Measurements from ENCODE around the gene ZNF682. TPM values are rescaled to one million over a fixed set of nuclear protein-coding genes. Genes with fewer than 3 reads are reported as not detected.
"Not testable (repeated sequence)": the region's sequence is repeated elsewhere in the genome, so short reads cannot be mapped to it uniquely, and the experiment has no call there.

Gene ZNF682
- total RNA-seq, 1 donor from 2014 or later = 5.4 TPM

- peak; percentile 2 for DNase-seq
These were observed 41.5 kb downstream of the ZNF682 start for GRCh38 chr19:19997656-19998268.

GRCh38 chr19:19966862-19967261, 72.4 kb downstream of the ZNF682 start:
- no peak for DNase-seq

GRCh38 chr19:19966126-19966525, 73.2 kb downstream of the ZNF682 start:
- not testable (repeated sequence) for DNase-seq

GRCh38 chr19:19964416-19964815, 74.9 kb downstream of the ZNF682 start:
- no peak for DNase-seq

- peak; percentile 74 for DNase-seq
These were observed 80.0 kb downstream of the ZNF682 start for GRCh38 chr19:19959151-19959799.

GRCh38 chr19:19957766-19958165, 81.5 kb downstream of the ZNF682 start:
- DNase-seq = not testable (repeated sequence)

GRCh38 chr19:19956434-19957075, 82.8 kb downstream of the ZNF682 start:
- no peak for DNase-seq

- no peak for DNase-seq
These were observed 84.1 kb downstream of the ZNF682 start for GRCh38 chr19:19955208-19955607.

Other genes starting within 250 kb of the ZNF682 start
- gene ZNF506, start 217.8 kb downstream of the ZNF682 start, total RNA-seq = 11.4 and 16.3 TPM in 2 replicates
- 4.7 and 6.3 TPM in 2 replicates for gene ZNF253, start 173.6 kb downstream of the ZNF682 start, total RNA-seq
- 6.0 and 11.7 TPM in 2 replicates for gene ZNF93, start 138.6 kb downstream of the ZNF682 start, total RNA-seq
- 0.84 and 1.5 TPM in 2 replicates for gene ZNF90, start 38.5 kb upstream of the ZNF682 start, total RNA-seq
- 8.8 and 12.6 TPM in 2 replicates for gene ZNF486, start 127.7 kb upstream of the ZNF682 start, total RNA-seq

Measured in dermis blood vessel endothelial cell (primary cell).